H1 (cell line): Measurements from ENCODE around the gene SORL1-AS1.

Experiments used
- CTCF ChIA-PET: fragments of 300-600 bp; sonication (Branson Sonifier 250); formaldehyde crosslinking; loops from one replicate; lab custom pipeline; 2021; ENCODE audit not compliant: partially characterized antibody; lab: Charles Lee
- POLR2A ChIA-PET: fragments of 300-600 bp; sonication (Branson Sonifier 250); formaldehyde crosslinking; loops from one replicate; lab custom pipeline; 2021; ENCODE audit warnings: inconsistent platforms; ENCODE audit not compliant: partially characterized antibody; lab: Charles Lee
- DNase-seq, 2 experiments: peaks; one replicate each; pipeline versions ENCODE4 v3.0.0 to v3.0.0-alpha.2; 2010 to 2022; ENCODE audit warnings: low spot score in 2 of 2, low read depth in 1 of 2, mixed read lengths in 1 of 2
- FAIRE-seq: peaks from 2 replicates; lab custom pipeline; 2011; peaks lifted over from hg19 to GRCh38; lab: Jason Lieb, UNC
- H2AFZ ChIP-seq: 2 replicates; pipeline ENCODE4 v1.8.1; 2012; ENCODE audit warnings: low read length, inconsistent platforms
- H2AK5ac ChIP-seq: 2 replicates; pipeline ENCODE4 v1.6.1; 2013; ENCODE audit warnings: low read depth, low read length
- H2BK120ac ChIP-seq: replicated peaks from 2 replicates; pipeline ENCODE3; 2013; ENCODE audit warnings: low read depth, low read length, inconsistent platforms
- H2BK12ac ChIP-seq: 2 replicates; pipeline ENCODE4 v1.6.1; 2013; ENCODE audit warnings: low read depth, low read length
- H2BK15ac ChIP-seq: 2 replicates; pipeline ENCODE4 v1.6.1; 2013; ENCODE audit warnings: low read length
- H2BK20ac ChIP-seq: 2 replicates; pipeline ENCODE4 v1.6.1; 2013; ENCODE audit warnings: low read length
- H2BK5ac ChIP-seq: 2 replicates; pipeline ENCODE4 v1.6.1; 2013; ENCODE audit warnings: low read depth, low read length
- H3K14ac ChIP-seq: 2 replicates; pipeline ENCODE4 v1.6.1; 2013; ENCODE audit warnings: inconsistent platforms; ENCODE audit not compliant: insufficient read length
- H3K18ac ChIP-seq: 2 replicates; pipeline ENCODE4 v1.6.1; 2013; ENCODE audit warnings: low read length; ENCODE audit errors: extremely low read depth
- H3K23ac ChIP-seq: 2 replicates; pipeline ENCODE4 v1.6.1; 2013; ENCODE audit warnings: inconsistent platforms; ENCODE audit not compliant: insufficient read length
- H3K23me2 ChIP-seq: 2 replicates; pipeline ENCODE4 v1.6.1; 2013; ENCODE audit warnings: low read depth, low read length
- H3K27ac ChIP-seq: 2 replicates; pipeline ENCODE4 v1.6.1; 2011; ENCODE audit warnings: low read depth, low read length, inconsistent platforms
- H3K27me3 ChIP-seq, 4 experiments: replicated peaks in 1 of 4; 1 replicate in 1 of 4; 2 replicates in 3 of 4; pipeline versions ENCODE4 v1.6.1 to v1.8.1; 2011 to 2013; ENCODE audit warnings: low read length in 3 of 4, mild to moderate bottlenecking in 3 of 4, inconsistent platforms in 2 of 4, mixed read lengths in 2 of 4, moderate library complexity in 1 of 4; ENCODE audit not compliant: control insufficient read depth in 3 of 4, insufficient read depth in 3 of 4; ENCODE audit errors: extremely low read depth in 1 of 4
- H3K36me3 ChIP-seq, 4 experiments: 2 replicates each; pipeline versions ENCODE4 v1.6.1 to v1.8.1; 2011 to 2013; ENCODE audit warnings: mild to moderate bottlenecking in 4 of 4, low read length in 3 of 4, moderate library complexity in 2 of 4, control low read depth in 1 of 4, inconsistent platforms in 1 of 4; ENCODE audit not compliant: insufficient read depth in 4 of 4, control insufficient read depth in 2 of 4
- H3K4ac ChIP-seq: replicated peaks from 2 replicates; pipeline ENCODE3; 2013; ENCODE audit warnings: low read length, low read depth, mixed read lengths, inconsistent platforms; ENCODE audit not compliant: insufficient read length
- H3K4me1 ChIP-seq, 4 experiments: replicated peaks in 1 of 4; 1 replicate in 1 of 4; 2 replicates in 3 of 4; pipeline versions ENCODE4 v1.6.1 to v1.8.1; 2011 to 2013; ENCODE audit warnings: low read length in 3 of 4, inconsistent platforms in 2 of 4, mixed read lengths in 1 of 4; ENCODE audit not compliant: insufficient read depth in 4 of 4, control insufficient read depth in 3 of 4
- H3K4me2 ChIP-seq, 2 experiments: 2 replicates each; pipeline versions ENCODE4 v1.6.1 to v1.8.1; 2011 to 2013; ENCODE audit warnings: low read depth in 2 of 2, low read length in 2 of 2, control low read depth in 1 of 2, inconsistent platforms in 1 of 2, mild to moderate bottlenecking in 1 of 2; ENCODE audit not compliant: insufficient read depth in 1 of 2
- H3K4me3 ChIP-seq, 4 experiments: fragments of 200-600, 300-600 bp in 1 of 4; sonication (generic), shearing (Covaris generic), sonication (Bioruptor Twin) in 1 of 4; 2 replicates each; pipeline versions ENCODE4 v1.5.1 to v1.8.1; 2011 to 2016; ENCODE audit warnings: low read length in 4 of 4, low read depth in 3 of 4, control low read depth in 2 of 4, inconsistent platforms in 2 of 4, mild to moderate bottlenecking in 2 of 4, mixed read lengths in 1 of 4, moderate library complexity in 1 of 4; ENCODE audit not compliant: insufficient read depth in 2 of 4; ENCODE audit errors: extremely low read depth in 1 of 4
- H3K56ac ChIP-seq: replicated peaks from 2 replicates; pipeline ENCODE3; 2013; ENCODE audit warnings: low read depth, mild to moderate bottlenecking, mixed read lengths, low read length, inconsistent platforms; ENCODE audit not compliant: insufficient read length
- H3K79me1 ChIP-seq: 2 replicates; pipeline ENCODE4 v1.6.1; 2013; ENCODE audit warnings: low read depth, low read length, control low read depth
- H3K79me2 ChIP-seq, 2 experiments: 2 replicates each; pipeline versions ENCODE4 v1.6.1 to v1.8.1; 2012 to 2013; ENCODE audit warnings: low read length in 2 of 2, mild to moderate bottlenecking in 2 of 2, inconsistent platforms in 1 of 2; ENCODE audit not compliant: insufficient read depth in 2 of 2, control insufficient read depth in 1 of 2
- H3K9ac ChIP-seq, 4 experiments: replicated peaks in 1 of 4; 1 replicate in 1 of 4; 2 replicates in 3 of 4; pipeline versions ENCODE4 v1.6.1 to v1.8.1; 2011 to 2013; ENCODE audit warnings: low read depth in 3 of 4, low read length in 3 of 4, control low read depth in 2 of 4, mild to moderate bottlenecking in 2 of 4, moderate library complexity in 2 of 4, inconsistent platforms in 1 of 4; ENCODE audit errors: extremely low read depth in 1 of 4
- H3K9me3 ChIP-seq, 2 experiments: 2 replicates each; pipeline versions ENCODE4 v1.6.1 to v1.8.1; 2012 to 2013; ENCODE audit warnings: mild to moderate bottlenecking in 2 of 2, moderate library complexity in 2 of 2, control low read depth in 1 of 2, inconsistent platforms in 1 of 2, low read depth in 1 of 2, low read length in 1 of 2, mixed read lengths in 1 of 2; ENCODE audit not compliant: insufficient read depth in 2 of 2
- H4K20me1 ChIP-seq, 2 experiments: replicated peaks in 1 of 2; 2 replicates each; pipeline versions ENCODE3 to v1.8.1; 2011 to 2013; ENCODE audit warnings: inconsistent platforms in 2 of 2, low read length in 2 of 2, mild to moderate bottlenecking in 1 of 2; ENCODE audit not compliant: insufficient read depth in 2 of 2, control insufficient read depth in 1 of 2
- H4K5ac ChIP-seq: 2 replicates; pipeline ENCODE4 v1.6.1; 2013; ENCODE audit warnings: low read length, low read depth, mixed read lengths, inconsistent platforms; ENCODE audit not compliant: insufficient read length
- H4K8ac ChIP-seq: 2 replicates; pipeline ENCODE4 v1.8.0; 2013; ENCODE audit warnings: mild to moderate bottlenecking, moderate library complexity, low read length, inconsistent platforms; ENCODE audit not compliant: insufficient read depth; ENCODE audit errors: extremely low read depth
- H4K91ac ChIP-seq: replicated peaks from 2 replicates; pipeline ENCODE3; 2013; ENCODE audit warnings: low read length, mixed read lengths, inconsistent platforms; ENCODE audit not compliant: insufficient read length
- WGBS, 2 experiments: shearing (Covaris generic) in 1 of 2; methylation state at CpG; one replicate each; pipeline versions ENCODE4 v1.1.6 to v1.1.7; 2013 to 2015; ENCODE audit warnings: low lambda C conversion rate in 2 of 2, mixed read lengths in 2 of 2, inconsistent platforms in 1 of 2, low coverage in 1 of 2, missing lambda C conversion rate in 1 of 2; ENCODE audit not compliant: insufficient replicate concordance in 2 of 2, insufficient coverage in 1 of 2, insufficient read length in 1 of 2; ENCODE audit errors: extremely low coverage in 1 of 2, missing lambda C conversion rate in 1 of 2; 5-methylcytosine and 5-hydroxymethylcytosine counted together

Gene SORL1-AS1

DNA sequence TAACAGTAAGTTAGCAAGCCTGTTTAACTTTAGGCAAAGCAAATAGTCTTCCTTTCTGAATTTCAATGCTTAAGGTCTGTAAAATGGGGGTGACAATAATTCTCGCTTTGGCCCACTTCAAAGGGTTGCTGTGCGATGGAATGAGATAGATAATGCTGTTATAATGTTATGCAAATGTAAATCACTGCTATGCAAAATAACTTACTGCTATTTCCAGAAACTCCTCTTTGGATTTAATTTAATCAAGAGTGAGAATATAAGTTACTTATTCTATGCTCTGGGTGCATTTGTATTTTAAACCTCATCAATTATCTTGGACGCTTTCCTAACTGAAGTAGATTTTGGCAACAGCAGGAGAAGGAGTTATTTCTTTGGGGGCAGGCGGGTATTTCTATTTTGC, 4.8 kb downstream of the SORL1-AS1 start:
- ChIA-PET CTCF (interaction anchor here (0.6 to 1.2 kb wide), 3 partner anchors 27 to 131 kb away, joined by 3 to 5 read pairs (median 3); no protein-coding TSS in a partner anchor), POLR2A (no interaction called here)
- H2AFZ ChIP-seq: no peak overlapping the region

More for the DNA sequence above, 4.8 kb downstream of the SORL1-AS1 start:
- H2BK20ac ChIP-seq: no peak overlapping the region
- no peak overlapping the region for H2BK12ac ChIP-seq
- no peak overlapping the region for H3K9ac ChIP-seq
- peaks cover 0 to 3% (median 1%) of the 10 kb centered on the region in 4 experiments; a peak in 4 of 7 replicates for H3K27me3 ChIP-seq
- no peak for DNase-seq
- H4K5ac ChIP-seq: no peak overlapping the region
- no peak overlapping the region for H2BK120ac ChIP-seq
- H4K91ac ChIP-seq: no peak overlapping the region
- peaks cover 10% of the 10 kb centered on the region for H3K23me2 ChIP-seq
- peaks cover 5 to 13% (median 11%) of the 10 kb centered on the region in 4 experiments for H3K4me1 ChIP-seq
- no peaks in the 10 kb centered on the region for H3K9me3 ChIP-seq
- no peaks in the 10 kb centered on the region for H3K79me1 ChIP-seq
- WGBS, 2 experiments: 89% methylated on average over 4 of the region's 4 CpGs; no CpG with 5 or more reads in 1 of the 2 experiments
- no peak overlapping the region for H3K18ac ChIP-seq
- no peak overlapping the region for H2AK5ac ChIP-seq
- H2BK15ac ChIP-seq: no peak overlapping the region
- no peak overlapping the region for H3K23ac ChIP-seq
- H3K14ac ChIP-seq: no peak overlapping the region
- no peak overlapping the region for H3K4me3 ChIP-seq
- H3K4ac ChIP-seq: no peak overlapping the region
- H2BK5ac ChIP-seq: no peak overlapping the region
- H3K36me3 ChIP-seq: no peaks in the 10 kb centered on the region
- no peak overlapping the region for H3K56ac ChIP-seq
- no peak for FAIRE-seq
- no peaks in the 10 kb centered on the region for H4K20me1 ChIP-seq
- peaks cover 0 to 6% of the 10 kb centered on the region in 2 experiments; a peak in 2 of 4 replicates for H3K79me2 ChIP-seq
- H3K4me2 ChIP-seq: no peak overlapping the region
- H4K8ac ChIP-seq: no peak overlapping the region
- H3K27ac ChIP-seq: no peak overlapping the region
